ENCODE data around the gene MVK.

MVK gene

GRCh38 chr12:109639151-109639872, 65.7 kb downstream of the MVK start:
- no peak for DNase-seq

GRCh38 chr12:109640961-109641360, 67.4 kb downstream of the MVK start:
- DNase-seq: no peak

- DNase-seq: no peak
These were observed 67.8 kb downstream of the MVK start for GRCh38 chr12:109641422-109641821.

- DNase-seq: no peak
These were observed 69.0 kb downstream of the MVK start for GRCh38 chr12:109642506-109643132.

GRCh38 chr12:109645194-109645593, 71.6 kb downstream of the MVK start:
- DNase-seq: no peak

GRCh38 chr12:109645708-109646107, 72.1 kb downstream of the MVK start:
- DNase-seq: no peak
